OCI-LY7 (cell line): Measurements from ENCODE around the gene CTNNA1. TPM values are rescaled to one million over a fixed set of nuclear protein-coding genes. Genes with fewer than 3 reads are reported as not detected.
"Not testable (repeated sequence)": the region's sequence is repeated elsewhere in the genome, so short reads cannot be mapped to it uniquely, and the experiment has no call there.

ENCODE experiments used
- BruUV-seq: library from RNA; stranded (reverse); fragments of 400-500 nt; replicated peaks from 2 replicates; lab custom pipeline; 2021; lab: Mats Ljungman, UMichigan
- CTCF ChIA-PET: fragments of 300-600 bp; sonication (Branson Sonifier 250); formaldehyde crosslinking; loops from one replicate; lab custom pipeline; 2022; ENCODE audit warnings: antibody characterized with exemption; ENCODE audit not compliant: unreplicated experiment; lab: Charles Lee
- POLR2A ChIA-PET: fragments of 300-600 bp; sonication (Branson Sonifier 250); formaldehyde crosslinking; loops from one replicate; lab custom pipeline; 2022; ENCODE audit warnings: antibody characterized with exemption; lab: Charles Lee
- DNase-seq: peaks from one replicate; pipeline ENCODE4 v3.0.0-alpha.2; 2015; ENCODE audit warnings: low spot score
- H2AFZ ChIP-seq: fragments of 200-600 bp; sonication (generic), shearing (Covaris generic); 2 replicates; pipeline ENCODE4 v1.6.1; 2014; ENCODE audit warnings: mild to moderate bottlenecking, antibody characterized with exemption, low read length, moderate library complexity
- H3K27ac ChIP-seq: fragments of 200-600 bp; sonication (generic); 2 replicates; pipeline ENCODE4 v1.5.1; 2014; ENCODE audit warnings: mixed run types, low read depth, mild to moderate bottlenecking, moderate library complexity, low read length, inconsistent platforms; ENCODE audit not compliant: poor library complexity, severe bottlenecking
- H3K36me3 ChIP-seq: fragments of 200-600 bp; sonication (generic); 2 replicates; pipeline ENCODE4 v1.6.1; 2014; ENCODE audit warnings: mild to moderate bottlenecking, antibody characterized with exemption, low read length, moderate library complexity, mixed read lengths; ENCODE audit not compliant: insufficient read depth
- H3K4me1 ChIP-seq: fragments of 200-600 bp; sonication (generic); 2 replicates; pipeline ENCODE4 v1.5.1; 2014; ENCODE audit warnings: mild to moderate bottlenecking, low read length; ENCODE audit not compliant: insufficient read depth, poor library complexity, severe bottlenecking
- H3K4me2 ChIP-seq: fragments of 200-600 bp; sonication (generic); 2 replicates; pipeline ENCODE4 v1.6.1; 2014; ENCODE audit warnings: mild to moderate bottlenecking, low read length
- H3K4me3 ChIP-seq: fragments of 200-600 bp; sonication (generic); 2 replicates; pipeline ENCODE4 v1.5.1; 2014; ENCODE audit warnings: mild to moderate bottlenecking, low read depth, low read length; ENCODE audit not compliant: poor library complexity, severe bottlenecking
- H3K79me2 ChIP-seq: fragments of 200-600 bp; sonication (generic); 2 replicates; pipeline ENCODE4 v1.6.1; 2016; ENCODE audit warnings: low read depth, mild to moderate bottlenecking, low read length, moderate library complexity, mixed read lengths; ENCODE audit not compliant: insufficient read depth
- H3K9me2 ChIP-seq: fragments of 200-600 bp; sonication (generic); 2 replicates; pipeline ENCODE4 v1.6.1; 2016; ENCODE audit warnings: mild to moderate bottlenecking, low read length, mixed read lengths; ENCODE audit not compliant: insufficient read depth
- H3K9me3 ChIP-seq: fragments of 200-600 bp; sonication (generic); 2 replicates; pipeline ENCODE4 v1.6.1; 2014; ENCODE audit warnings: mild to moderate bottlenecking, mixed run types, low read length, mixed read lengths
- H4K20me1 ChIP-seq: fragments of 200-600 bp; sonication (generic); 2 replicates; pipeline ENCODE4 v1.6.1; 2014; ENCODE audit warnings: mild to moderate bottlenecking, antibody characterized with exemption, low read length, moderate library complexity, mixed read lengths; ENCODE audit not compliant: insufficient read depth
- EZH2phosphoT487 ChIP-seq: fragments of 200-600 bp; sonication (generic); IDR thresholded peaks from 2 replicates; pipeline ENCODE4 v1.6.1; 2018; ENCODE audit warnings: low read depth, borderline replicate concordance, mild to moderate bottlenecking, mixed run types, antibody characterized with exemption, low read length, moderate library complexity, mixed read lengths
- intact Hi-C: fragments of 100-400 bp; cut with micrococcal nuclease; formaldehyde crosslinking; loops from one replicate; pipeline ENCODE4 v1.10.0; 2022; ENCODE audit not compliant: unreplicated experiment
- total RNA-seq, 2 experiments: library from RNA; depleted of rRNA in 1 of 2; stranded (reverse); fragments of >200 nt in 1 of 2; shearing (Covaris generic) in 1 of 2; gene quantifications; 2 replicates each; pipeline ENCODE4 v1.2.3, GENCODE V29; 2014 to 2022
- TF ChIP-seq, protein P1 (sequence below): fragments of 200-600 bp; sonication (generic); conservative IDR thresholded peaks from 2 replicates; pipeline ENCODE4 v1.5.1; 2014; ENCODE audit warnings: mild to moderate bottlenecking, antibody characterized with exemption, low read length, moderate library complexity, mixed read lengths

The CTNNA1 gene
- total RNA-seq, 2 experiments from 2014 or later: 40.4 to 42.7 TPM

DNA sequence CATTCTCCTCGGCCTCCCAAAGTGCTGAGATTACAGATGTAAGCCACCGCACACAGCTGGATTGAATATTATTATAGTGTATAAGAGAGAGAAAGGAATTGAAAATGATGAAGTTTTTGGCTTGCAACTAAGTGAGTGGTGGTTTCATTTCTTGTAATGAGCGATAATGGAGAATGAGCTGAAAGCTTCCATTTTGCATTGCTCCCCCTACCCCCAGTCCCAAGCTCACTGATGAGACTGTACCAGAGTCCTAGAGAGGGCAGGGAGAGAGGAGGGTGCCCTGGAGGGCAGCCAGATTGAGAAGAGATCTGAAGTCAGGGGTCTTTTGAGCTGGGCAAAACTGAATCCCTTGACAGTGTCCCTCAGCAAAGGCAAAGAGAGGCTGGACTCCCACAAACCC is 38.5 kb upstream of the CTNNA1 start:
- BruUV-seq: no TSS peak
- TF ChIP-seq, protein P1, sequence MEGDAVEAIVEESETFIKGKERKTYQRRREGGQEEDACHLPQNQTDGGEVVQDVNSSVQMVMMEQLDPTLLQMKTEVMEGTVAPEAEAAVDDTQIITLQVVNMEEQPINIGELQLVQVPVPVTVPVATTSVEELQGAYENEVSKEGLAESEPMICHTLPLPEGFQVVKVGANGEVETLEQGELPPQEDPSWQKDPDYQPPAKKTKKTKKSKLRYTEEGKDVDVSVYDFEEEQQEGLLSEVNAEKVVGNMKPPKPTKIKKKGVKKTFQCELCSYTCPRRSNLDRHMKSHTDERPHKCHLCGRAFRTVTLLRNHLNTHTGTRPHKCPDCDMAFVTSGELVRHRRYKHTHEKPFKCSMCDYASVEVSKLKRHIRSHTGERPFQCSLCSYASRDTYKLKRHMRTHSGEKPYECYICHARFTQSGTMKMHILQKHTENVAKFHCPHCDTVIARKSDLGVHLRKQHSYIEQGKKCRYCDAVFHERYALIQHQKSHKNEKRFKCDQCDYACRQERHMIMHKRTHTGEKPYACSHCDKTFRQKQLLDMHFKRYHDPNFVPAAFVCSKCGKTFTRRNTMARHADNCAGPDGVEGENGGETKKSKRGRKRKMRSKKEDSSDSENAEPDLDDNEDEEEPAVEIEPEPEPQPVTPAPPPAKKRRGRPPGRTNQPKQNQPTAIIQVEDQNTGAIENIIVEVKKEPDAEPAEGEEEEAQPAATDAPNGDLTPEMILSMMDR: no peak
- TF ChIP-seq EZH2phosphoT487: no peak
- no peaks in the 10 kb centered on the region for H3K79me2 ChIP-seq
- ChIA-PET CTCF (no interaction called here), POLR2A (interaction anchor here (0.6 kb wide), 1 partner anchor 131 kb away, joined by 9 read pairs; no protein-coding TSS in a partner anchor)
- no peaks in the 10 kb centered on the region for H3K4me1 ChIP-seq
- H2AFZ ChIP-seq: no peak overlapping the region
- H3K27ac ChIP-seq: no peak overlapping the region
- no peak overlapping the region for H3K4me3 ChIP-seq
- no peaks in the 10 kb centered on the region for H3K9me3 ChIP-seq
- DNase-seq: no peak
- intact Hi-C loops: no loop called here
- no peaks in the 10 kb centered on the region for H3K9me2 ChIP-seq
- H3K4me2 ChIP-seq: no peak overlapping the region
- no peaks in the 10 kb centered on the region for H4K20me1 ChIP-seq
- H3K36me3 ChIP-seq: no peaks in the 10 kb centered on the region

DNA sequence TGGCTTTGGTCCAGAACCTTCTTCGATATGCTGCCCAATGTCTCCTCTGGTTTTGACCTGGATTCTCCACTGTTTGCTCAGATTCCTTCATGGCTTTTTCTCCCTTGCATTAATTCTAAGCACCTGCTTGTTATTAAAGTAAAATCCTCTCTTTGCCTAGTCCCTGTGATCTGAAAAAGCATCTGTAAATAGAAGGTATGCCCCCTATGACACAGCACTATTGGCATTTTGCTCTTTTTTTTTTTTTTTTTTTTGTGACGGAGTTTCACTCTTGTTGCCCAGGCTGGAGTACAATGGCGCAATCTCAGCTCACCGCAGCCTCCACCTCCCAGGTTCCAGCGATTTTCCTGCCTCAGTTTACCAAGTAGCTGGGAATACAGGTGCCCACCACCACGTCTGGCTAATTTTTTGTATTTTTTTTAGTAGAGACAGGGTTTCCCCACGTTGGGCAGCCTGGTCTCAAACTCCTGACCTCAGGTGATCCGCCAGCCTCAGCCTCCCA is 37.2 kb upstream of the CTNNA1 start:
- H4K20me1 ChIP-seq, H3K4me1 ChIP-seq, H3K36me3 ChIP-seq, H2AFZ ChIP-seq, BruUV-seq, H3K9me3 ChIP-seq, H3K4me3 ChIP-seq, H3K79me2 ChIP-seq, H3K4me2 ChIP-seq, DNase-seq, intact Hi-C loops, H3K9me2 ChIP-seq, CTCF ChIA-PET, H3K27ac ChIP-seq: not testable (repeated sequence)
- POLR2A ChIA-PET: interaction anchor here (0.5 to 0.9 kb wide), 2 partner anchors 12 to 45 kb away, joined by 4 to 5 read pairs; no protein-coding TSS in a partner anchor

DNA sequence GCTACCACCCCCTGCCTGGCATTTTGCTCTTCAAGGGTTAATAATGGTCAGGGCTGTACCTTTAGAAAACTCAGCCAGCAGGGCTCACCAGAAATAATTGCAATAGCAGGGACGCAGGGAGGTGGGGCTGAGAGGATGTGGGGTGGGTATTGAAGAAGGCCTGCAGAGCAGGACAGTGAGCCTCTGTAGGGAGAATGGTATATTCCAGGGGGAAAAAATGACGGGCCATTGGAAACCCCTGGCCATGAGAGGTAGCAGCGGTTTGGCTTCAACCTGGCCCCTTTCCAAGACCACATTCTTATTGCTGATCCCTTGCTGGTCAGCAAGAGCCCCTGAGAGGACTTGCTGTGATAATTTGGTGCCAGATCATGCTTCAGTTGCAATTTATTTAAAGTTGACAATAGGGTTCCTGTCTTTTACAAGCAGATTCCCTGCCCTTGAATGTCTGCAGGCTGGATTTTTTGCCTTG is 36.7 kb upstream of the CTNNA1 start:
- no peak overlapping the region for H2AFZ ChIP-seq
- POLR2A ChIA-PET: no interaction called here

More for the DNA sequence above, 36.7 kb upstream of the CTNNA1 start:
- H3K79me2 ChIP-seq: no peaks in the 10 kb centered on the region
- H3K36me3 ChIP-seq: no peaks in the 10 kb centered on the region
- BruUV-seq: no TSS peak
- TF ChIP-seq, protein P1: no peak
- TF ChIP-seq EZH2phosphoT487: no peak
- no peak overlapping the region for H3K4me3 ChIP-seq
- no peak overlapping the region for H3K27ac ChIP-seq
- no peak overlapping the region for H3K4me2 ChIP-seq
- no peaks in the 10 kb centered on the region for H4K20me1 ChIP-seq
- H3K9me2 ChIP-seq: no peaks in the 10 kb centered on the region
- intact Hi-C loops: no loop called here
- H3K4me1 ChIP-seq: no peaks in the 10 kb centered on the region
- no peaks in the 10 kb centered on the region for H3K9me3 ChIP-seq
- CTCF ChIA-PET: no interaction called here
- no peak for DNase-seq
